ENCODE measurements around the gene RAP1GAP2.
A peak's percentile ranks its signal among the peaks of the same experiment; 100 is the strongest.
"Not testable (repeated sequence)": the region's sequence is repeated elsewhere in the genome, so short reads cannot be mapped to it uniquely, and the experiment has no call there.

The RAP1GAP2 gene

GRCh38 chr17:3029213-3029913 lies 233.1 kb downstream of the RAP1GAP2 start:
- no peak for DNase-seq

- no peak for DNase-seq
These were observed 233.9 kb downstream of the RAP1GAP2 start for GRCh38 chr17:3030096-3030495.

- not testable (repeated sequence) for DNase-seq
These were observed 234.7 kb downstream of the RAP1GAP2 start for GRCh38 chr17:3030852-3031470.

- DNase-seq = no peak
These were observed 236.3 kb downstream of the RAP1GAP2 start for GRCh38 chr17:3032258-3033247.

- no peak for DNase-seq
These were observed 237.0 kb downstream of the RAP1GAP2 start for GRCh38 chr17:3033248-3033640.

GRCh38 chr17:3033741-3034577 lies 237.7 kb downstream of the RAP1GAP2 start:
- DNase-seq = no peak

- no peak for DNase-seq
These were observed 238.3 kb downstream of the RAP1GAP2 start for GRCh38 chr17:3034578-3034920.

GRCh38 chr17:3035256-3035967 lies 239.2 kb downstream of the RAP1GAP2 start:
- no peak for DNase-seq

GRCh38 chr17:3035968-3036280 lies 239.7 kb downstream of the RAP1GAP2 start:
- DNase-seq = no peak

GRCh38 chr17:3036800-3037199 lies 240.6 kb downstream of the RAP1GAP2 start:
- no peak for DNase-seq

GRCh38 chr17:3037259-3037658 lies 241.0 kb downstream of the RAP1GAP2 start:
- no peak for DNase-seq

- DNase-seq = no peak
These were observed 242.7 kb downstream of the RAP1GAP2 start for GRCh38 chr17:3038941-3039340.

GRCh38 chr17:3039736-3040135 lies 243.5 kb downstream of the RAP1GAP2 start:
- DNase-seq = no peak

- no peak for DNase-seq
These were observed 244.6 kb downstream of the RAP1GAP2 start for GRCh38 chr17:3040882-3041281.

GRCh38 chr17:3043737-3044365 lies 247.6 kb downstream of the RAP1GAP2 start:
- no peak for DNase-seq

- DNase-seq = no peak
These were observed 250.5 kb downstream of the RAP1GAP2 start for GRCh38 chr17:3046753-3047152.

- peak; percentile 96 for DNase-seq
These were observed 252.7 kb downstream of the RAP1GAP2 start for GRCh38 chr17:3048727-3049471.

GRCh38 chr17:3049705-3050295 lies 253.6 kb downstream of the RAP1GAP2 start:
- no peak for DNase-seq

GRCh38 chr17:3054868-3055267 lies 258.6 kb downstream of the RAP1GAP2 start:
- DNase-seq = not testable (repeated sequence)

- not testable (repeated sequence) for DNase-seq
These were observed 266.7 kb downstream of the RAP1GAP2 start for GRCh38 chr17:3062824-3063377.

All from activated naive CD4-positive, alpha-beta T cell treated with anti-CD3 and anti-CD28 coated beads, Interleukin-2, amount 50 U/mL, for 16 hours (primary cell).